Measurements from ENCODE around the gene PLAGL1. TPM values are rescaled to one million over a fixed set of nuclear protein-coding genes. Genes with fewer than 3 reads are reported as not detected.

Gene PLAGL1
- total RNA-seq, 1 experiment from 2014 or later: 0.77 TPM

DNA sequence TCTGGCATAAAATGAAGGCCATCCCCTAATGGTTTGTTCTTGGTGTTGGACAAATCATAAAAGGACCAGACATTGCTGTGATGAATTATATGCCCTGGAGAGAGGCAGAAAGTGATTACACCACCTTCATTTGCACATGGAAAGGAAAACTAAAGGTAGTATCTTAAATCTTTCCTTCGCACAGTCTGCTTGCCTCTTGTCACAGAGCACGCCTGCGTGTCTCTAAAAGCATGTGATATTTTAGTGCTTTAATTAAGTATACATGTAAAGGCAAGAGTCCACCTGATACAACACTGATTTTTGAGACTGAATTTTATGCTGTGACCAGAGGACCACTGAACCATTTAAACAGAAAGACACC is 28.8 kb upstream of the PLAGL1 start:
- no peaks in the 10 kb centered on the region for H3K27me3 ChIP-seq (replicated peaks; ENCODE audit: insufficient read depth, low read depth, low read length, poor library complexity)
- H3K27ac ChIP-seq (ENCODE audit: low read depth, low read length, poor library complexity, severe bottlenecking): no peak overlapping the region
- H3K4me1 ChIP-seq (ENCODE audit: insufficient read depth, low read length, poor library complexity, severe bottlenecking): no peaks in the 10 kb centered on the region
- no peak for DNase-seq (ENCODE audit: low spot score)
- intact Hi-C loops (cut with micrococcal nuclease; ENCODE audit: unreplicated experiment): no loop called here
- BruUV-seq (replicated peaks): no TSS peak
- TF ChIP-seq, protein P1, sequence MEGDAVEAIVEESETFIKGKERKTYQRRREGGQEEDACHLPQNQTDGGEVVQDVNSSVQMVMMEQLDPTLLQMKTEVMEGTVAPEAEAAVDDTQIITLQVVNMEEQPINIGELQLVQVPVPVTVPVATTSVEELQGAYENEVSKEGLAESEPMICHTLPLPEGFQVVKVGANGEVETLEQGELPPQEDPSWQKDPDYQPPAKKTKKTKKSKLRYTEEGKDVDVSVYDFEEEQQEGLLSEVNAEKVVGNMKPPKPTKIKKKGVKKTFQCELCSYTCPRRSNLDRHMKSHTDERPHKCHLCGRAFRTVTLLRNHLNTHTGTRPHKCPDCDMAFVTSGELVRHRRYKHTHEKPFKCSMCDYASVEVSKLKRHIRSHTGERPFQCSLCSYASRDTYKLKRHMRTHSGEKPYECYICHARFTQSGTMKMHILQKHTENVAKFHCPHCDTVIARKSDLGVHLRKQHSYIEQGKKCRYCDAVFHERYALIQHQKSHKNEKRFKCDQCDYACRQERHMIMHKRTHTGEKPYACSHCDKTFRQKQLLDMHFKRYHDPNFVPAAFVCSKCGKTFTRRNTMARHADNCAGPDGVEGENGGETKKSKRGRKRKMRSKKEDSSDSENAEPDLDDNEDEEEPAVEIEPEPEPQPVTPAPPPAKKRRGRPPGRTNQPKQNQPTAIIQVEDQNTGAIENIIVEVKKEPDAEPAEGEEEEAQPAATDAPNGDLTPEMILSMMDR (conservative IDR thresholded peaks at IDR 0.05; ENCODE audit: low read depth, low read length): no peak
- TF ChIP-seq EZH2 (IDR thresholded peaks at IDR 0.05; ENCODE audit: borderline replicate concordance, low read depth, low read length, poor library complexity, severe bottlenecking): no peak
- POLR2A ChIA-PET (ENCODE audit: low non-redundant PET): no interaction called here
- CTCF ChIA-PET: no interaction called here
- no peaks in the 10 kb centered on the region for H3K36me3 ChIP-seq (ENCODE audit: insufficient read depth, low read length, poor library complexity, severe bottlenecking)
- no peaks in the 10 kb centered on the region for H3K9me3 ChIP-seq (ENCODE audit: low read depth, low read length, poor library complexity, severe bottlenecking)
- H3K4me3 ChIP-seq (ENCODE audit: low read depth, low read length, poor library complexity, severe bottlenecking): no peak overlapping the region

DNA sequence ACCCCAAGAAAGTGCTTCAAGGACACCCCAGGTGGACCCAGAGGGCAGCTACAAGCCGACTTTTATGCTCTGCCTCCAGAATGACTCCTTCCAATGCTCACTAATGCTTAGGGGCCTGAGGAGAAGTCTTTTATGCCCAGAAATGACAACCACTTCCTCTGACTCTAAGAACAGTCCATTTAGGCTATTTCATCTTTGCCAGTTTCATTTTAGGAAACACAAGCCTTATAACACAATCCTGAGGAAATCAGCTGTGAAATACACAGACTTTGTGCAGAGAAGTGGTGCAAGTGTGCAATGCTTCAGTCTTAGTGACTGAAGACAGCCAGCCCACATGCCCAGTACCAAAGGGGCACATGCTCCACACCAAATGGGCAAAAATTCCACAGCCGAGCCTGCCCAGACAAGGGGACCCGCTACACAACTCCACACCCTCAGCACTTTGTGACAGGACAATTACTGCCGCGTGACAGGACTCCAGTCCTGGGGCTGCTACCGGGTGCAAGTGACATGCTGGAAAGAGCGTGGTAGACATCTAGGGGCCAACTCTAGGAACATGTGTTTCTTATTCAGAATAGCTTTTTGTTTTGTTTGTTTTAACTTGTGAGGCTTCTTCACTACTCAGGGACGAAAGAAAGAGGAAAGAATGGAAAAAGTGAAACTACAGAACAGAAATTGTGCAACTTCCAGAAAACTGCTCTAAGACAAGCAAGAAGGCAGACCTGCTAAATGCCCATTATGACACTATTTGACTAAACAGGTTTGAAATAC is 28.2 kb upstream of the PLAGL1 start:
- Histone ChIP-seq H3K4me1 (ENCODE audit: insufficient read depth, low read length, poor library complexity, severe bottlenecking) (no peaks in the 10 kb centered on the region), H3K4me3 (ENCODE audit: low read depth, low read length, poor library complexity, severe bottlenecking) (no peak overlapping the region), H3K27me3 (replicated peaks; ENCODE audit: insufficient read depth, low read depth, low read length, poor library complexity) (no peaks in the 10 kb centered on the region), H3K9me3 (ENCODE audit: low read depth, low read length, poor library complexity, severe bottlenecking) (no peaks in the 10 kb centered on the region), H3K27ac (ENCODE audit: low read depth, low read length, poor library complexity, severe bottlenecking) (no peak overlapping the region), H3K36me3 (ENCODE audit: insufficient read depth, low read length, poor library complexity, severe bottlenecking) (no peaks in the 10 kb centered on the region)
- no TSS peak for BruUV-seq (replicated peaks)
- ChIA-PET POLR2A (ENCODE audit: low non-redundant PET) (no interaction called here), CTCF (no interaction called here)
- DNase-seq (ENCODE audit: low spot score): peak; percentile 3
- intact Hi-C loops (cut with micrococcal nuclease; ENCODE audit: unreplicated experiment): no loop called here
- TF ChIP-seq EZH2 (IDR thresholded peaks at IDR 0.05; ENCODE audit: borderline replicate concordance, low read depth, low read length, poor library complexity, severe bottlenecking): no peak
- TF ChIP-seq, protein P1 (conservative IDR thresholded peaks at IDR 0.05; ENCODE audit: low read depth, low read length): no peak

DNA sequence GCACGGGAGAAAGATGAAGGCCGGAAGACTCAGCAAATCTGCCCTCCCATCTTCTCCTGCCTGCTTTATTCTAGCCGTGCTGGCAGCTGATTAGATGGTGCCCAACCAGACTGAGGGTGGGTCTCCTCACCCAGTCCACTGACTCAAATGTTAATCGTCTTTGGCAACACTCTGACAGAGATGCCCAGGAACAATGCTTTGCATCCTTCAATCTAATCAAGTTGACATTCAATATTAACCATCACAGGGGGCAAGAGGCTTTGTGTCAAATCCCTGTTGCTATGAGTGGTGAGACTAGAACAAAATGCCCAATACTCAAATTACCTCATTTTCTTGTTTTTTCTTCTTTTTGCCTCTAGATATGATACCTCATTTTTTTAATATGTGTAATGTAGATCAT is 27.4 kb upstream of the PLAGL1 start:
- ChIA-PET CTCF (no interaction called here), POLR2A (ENCODE audit: low non-redundant PET) (no interaction called here)
- BruUV-seq (replicated peaks): no TSS peak
- TF ChIP-seq, protein P1 (conservative IDR thresholded peaks at IDR 0.05; ENCODE audit: low read depth, low read length): no peak
- TF ChIP-seq EZH2 (IDR thresholded peaks at IDR 0.05; ENCODE audit: borderline replicate concordance, low read depth, low read length, poor library complexity, severe bottlenecking): no peak
- Histone ChIP-seq H3K4me1 (ENCODE audit: insufficient read depth, low read length, poor library complexity, severe bottlenecking) (no peaks in the 10 kb centered on the region), H3K27ac (ENCODE audit: low read depth, low read length, poor library complexity, severe bottlenecking) (no peak overlapping the region), H3K36me3 (ENCODE audit: insufficient read depth, low read length, poor library complexity, severe bottlenecking) (no peaks in the 10 kb centered on the region), H3K4me3 (ENCODE audit: low read depth, low read length, poor library complexity, severe bottlenecking) (no peak overlapping the region), H3K9me3 (ENCODE audit: low read depth, low read length, poor library complexity, severe bottlenecking) (no peaks in the 10 kb centered on the region), H3K27me3 (replicated peaks; ENCODE audit: insufficient read depth, low read depth, low read length, poor library complexity) (no peaks in the 10 kb centered on the region)
- no peak for DNase-seq (ENCODE audit: low spot score)
- intact Hi-C loops (cut with micrococcal nuclease; ENCODE audit: unreplicated experiment): no loop called here

Data from A673 (cell line).